ENCODE results near the gene CYB5R3. TPM values are rescaled to one million over a fixed set of nuclear protein-coding genes. Genes with fewer than 3 reads are reported as not detected.

The CYB5R3 gene
- total and polyA plus RNA-seq, 2 donors (not counting 1 experiment from before 2014, with no cell fraction given) = 82.1 to 298 TPM

DNA sequence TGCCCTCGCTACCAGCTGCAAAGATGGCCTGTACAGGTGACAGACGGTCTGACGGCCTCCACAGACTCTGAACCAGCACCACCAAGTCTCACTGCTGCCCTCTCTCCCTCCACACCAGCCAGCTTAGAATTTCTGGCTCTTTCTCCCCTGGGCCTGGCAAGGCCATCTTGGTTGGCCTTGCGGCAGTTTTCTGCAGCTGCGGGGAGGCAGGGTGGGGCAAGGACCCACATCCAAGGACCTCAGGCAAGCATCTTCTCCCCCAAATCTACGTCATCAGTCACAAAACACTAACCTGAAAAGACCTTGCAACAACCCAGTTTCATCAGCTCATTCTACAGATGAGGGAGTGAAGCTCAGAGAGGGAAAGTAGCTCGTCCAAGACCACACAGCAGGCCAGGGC is 22.8 kb downstream of the CYB5R3 start:
- no peaks in the 10 kb centered on the region for H3K9me3 ChIP-seq (ENCODE audit: control insufficient read depth, insufficient read depth, low read depth, low read length)
- no peaks in the 10 kb centered on the region for H3K79me2 ChIP-seq (ENCODE audit: control insufficient read depth, insufficient read depth, low read length)
- no peak overlapping the region for H3K27ac ChIP-seq (ENCODE audit: insufficient read depth, low read length)
- H3K4me3 ChIP-seq (replicated peaks in 1 of 4; ENCODE audit: control extremely low read depth in 1 of 4, insufficient read depth in 1 of 4, low read depth in 3 of 4, low read length in 4 of 4) = no peak overlapping the region
- H3K4me1 ChIP-seq (ENCODE audit: control insufficient read depth, extremely low read depth, insufficient read depth, low read length) = peaks cover 3% of the 10 kb centered on the region
- no peak overlapping the region for H3K9ac ChIP-seq (ENCODE audit: insufficient read depth, low read length)
- TF ChIP-seq EZH2 (IDR thresholded peaks at IDR 0.05; ENCODE audit: low read length, missing control alignments) = no peak
- TF ChIP-seq CTCF (conservative IDR thresholded peaks at IDR 0.05 in 1 of 2, IDR thresholded peaks at IDR 0.05 in 1 of 2; ENCODE audit: low read depth in 1 of 2, low read length in 2 of 2) = no peak
- no peaks in the 10 kb centered on the region for H3K27me3 ChIP-seq (ENCODE audit: control insufficient read depth, insufficient read depth, low read length)
- peaks cover 43% of the 10 kb centered on the region for H3K36me3 ChIP-seq (ENCODE audit: control insufficient read depth, insufficient read depth, low read length)
- no peak overlapping the region for H3K4me2 ChIP-seq (ENCODE audit: extremely low read depth, insufficient read depth, low read length)
- DNase-seq (ENCODE audit: low read depth in 2 of 2) = no peak
- H2AFZ ChIP-seq (ENCODE audit: low read length) = no peak overlapping the region
- peaks cover under 1% of the 10 kb centered on the region for H4K20me1 ChIP-seq (ENCODE audit: control insufficient read depth, extremely low read depth, insufficient read depth, low read length)

DNA sequence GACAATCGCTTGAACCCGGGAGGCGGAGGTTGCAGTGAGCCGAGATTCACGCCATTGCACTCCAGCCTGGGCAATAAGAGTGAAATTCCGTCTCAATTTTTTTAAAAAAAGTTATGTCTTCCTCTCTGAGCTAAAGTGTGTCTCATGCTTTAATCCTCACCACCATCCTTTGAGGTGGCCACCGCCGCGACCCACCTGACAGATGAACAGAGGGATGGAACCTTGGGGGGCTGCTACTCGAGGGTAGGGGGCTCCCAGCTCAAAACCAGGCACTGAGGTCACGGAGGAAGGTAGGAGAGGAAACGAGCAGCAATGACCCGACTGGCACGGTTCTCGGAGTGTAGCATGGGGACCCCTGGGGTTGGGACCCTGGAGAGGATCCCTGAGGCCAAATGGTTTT is 23.8 kb downstream of the CYB5R3 start:
- TF ChIP-seq EZH2 (IDR thresholded peaks at IDR 0.05; ENCODE audit: low read length, missing control alignments) (no peak), CTCF (conservative IDR thresholded peaks at IDR 0.05 in 1 of 2, IDR thresholded peaks at IDR 0.05 in 1 of 2; ENCODE audit: low read depth in 1 of 2, low read length in 2 of 2) (no peak)
- no peaks in the 10 kb centered on the region for H3K79me2 ChIP-seq (ENCODE audit: control insufficient read depth, insufficient read depth, low read length)
- H3K4me2 ChIP-seq (ENCODE audit: extremely low read depth, insufficient read depth, low read length) = no peak overlapping the region
- no peak overlapping the region for H3K4me3 ChIP-seq (replicated peaks in 1 of 4; ENCODE audit: control extremely low read depth in 1 of 4, insufficient read depth in 1 of 4, low read depth in 3 of 4, low read length in 4 of 4)
- no peaks in the 10 kb centered on the region for H3K9me3 ChIP-seq (ENCODE audit: control insufficient read depth, insufficient read depth, low read depth, low read length)
- no peak for DNase-seq (ENCODE audit: low read depth in 2 of 2)
- H4K20me1 ChIP-seq (ENCODE audit: control insufficient read depth, extremely low read depth, insufficient read depth, low read length) = no peaks in the 10 kb centered on the region
- H3K36me3 ChIP-seq (ENCODE audit: control insufficient read depth, insufficient read depth, low read length) = peaks cover 41% of the 10 kb centered on the region
- no peaks in the 10 kb centered on the region for H3K27me3 ChIP-seq (ENCODE audit: control insufficient read depth, insufficient read depth, low read length)
- no peak overlapping the region for H3K9ac ChIP-seq (ENCODE audit: insufficient read depth, low read length)
- no peak overlapping the region for H2AFZ ChIP-seq (ENCODE audit: low read length)
- H3K4me1 ChIP-seq (ENCODE audit: control insufficient read depth, extremely low read depth, insufficient read depth, low read length) = peaks cover 8% of the 10 kb centered on the region
- H3K27ac ChIP-seq (ENCODE audit: insufficient read depth, low read length) = no peak overlapping the region

- Histone ChIP-seq H3K4me2 (ENCODE audit: extremely low read depth, insufficient read depth, low read length) (no peak overlapping the region), H3K79me2 (ENCODE audit: control insufficient read depth, insufficient read depth, low read length) (no peaks in the 10 kb centered on the region), H4K20me1 (ENCODE audit: control insufficient read depth, extremely low read depth, insufficient read depth, low read length) (no peaks in the 10 kb centered on the region), H3K9me3 (ENCODE audit: control insufficient read depth, insufficient read depth, low read depth, low read length) (no peaks in the 10 kb centered on the region), H3K27ac (ENCODE audit: insufficient read depth, low read length) (no peak overlapping the region), H3K4me3 (replicated peaks in 1 of 4; ENCODE audit: control extremely low read depth in 1 of 4, insufficient read depth in 1 of 4, low read depth in 3 of 4, low read length in 4 of 4) (no peak overlapping the region), H2AFZ (ENCODE audit: low read length) (no peak overlapping the region), H3K27me3 (ENCODE audit: control insufficient read depth, insufficient read depth, low read length) (no peaks in the 10 kb centered on the region), H3K36me3 (ENCODE audit: control insufficient read depth, insufficient read depth, low read length) (peaks cover 43% of the 10 kb centered on the region), H3K4me1 (ENCODE audit: control insufficient read depth, extremely low read depth, insufficient read depth, low read length) (peaks cover 8% of the 10 kb centered on the region), H3K9ac (ENCODE audit: insufficient read depth, low read length) (no peak overlapping the region)
- DNase-seq (ENCODE audit: low read depth in 2 of 2) = no peak
- TF ChIP-seq CTCF (conservative IDR thresholded peaks at IDR 0.05 in 1 of 2, IDR thresholded peaks at IDR 0.05 in 1 of 2; ENCODE audit: low read depth in 1 of 2, low read length in 2 of 2) (no peak), EZH2 (IDR thresholded peaks at IDR 0.05; ENCODE audit: low read length, missing control alignments) (no peak)
Observed at GRCh38 chr22:42624551-42625106, 24.6 kb downstream of the CYB5R3 start.
